Measurements from ENCODE around the gene PDSS2.
"Not testable (repeated sequence)": the region's sequence is repeated elsewhere in the genome, so short reads cannot be mapped to it uniquely, and the experiment has no call there.

The PDSS2 gene

DNA sequence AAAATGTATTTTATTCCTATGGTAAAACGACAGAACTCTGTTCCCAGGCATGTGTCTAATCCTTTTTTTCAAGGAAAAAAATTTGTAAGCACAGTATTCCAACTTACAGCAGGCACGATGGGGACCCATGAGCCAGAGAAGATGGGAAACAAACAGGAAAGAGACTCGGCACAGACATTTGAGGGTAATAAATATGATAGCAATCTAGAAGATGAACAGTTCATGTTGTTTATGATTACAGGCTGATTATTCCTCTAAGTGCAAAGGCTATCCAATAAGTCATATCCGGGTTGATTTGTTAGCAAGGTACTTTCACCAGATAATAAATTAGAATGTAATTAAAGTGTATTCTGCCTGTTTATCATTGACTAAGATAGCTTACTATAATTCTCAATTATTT lies 43.2 kb downstream of the PDSS2 start:
- no peak for DNase-seq

GRCh38 chr6:107413966-107414645 lies 45.3 kb downstream of the PDSS2 start:
- no peak for DNase-seq

DNA sequence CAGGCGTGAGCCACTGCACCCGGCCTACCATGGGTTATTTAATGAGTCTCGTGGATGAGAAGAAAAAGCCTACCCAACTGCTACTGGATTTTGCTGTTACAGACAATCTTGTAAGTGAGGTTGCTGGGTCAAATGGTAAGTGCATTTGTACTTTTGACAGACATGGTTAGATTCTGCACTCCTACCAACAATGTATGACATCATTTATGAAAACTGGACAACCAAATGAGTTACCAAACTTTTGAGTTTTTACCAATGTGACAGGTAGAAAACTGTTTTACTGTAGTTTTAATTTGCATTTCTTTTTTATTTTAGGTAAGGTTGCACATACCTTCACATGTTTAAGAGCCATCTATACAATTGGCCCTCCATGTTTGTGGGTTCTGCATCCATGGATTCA lies 48.2 kb downstream of the PDSS2 start:
- no peak for DNase-seq

DNA sequence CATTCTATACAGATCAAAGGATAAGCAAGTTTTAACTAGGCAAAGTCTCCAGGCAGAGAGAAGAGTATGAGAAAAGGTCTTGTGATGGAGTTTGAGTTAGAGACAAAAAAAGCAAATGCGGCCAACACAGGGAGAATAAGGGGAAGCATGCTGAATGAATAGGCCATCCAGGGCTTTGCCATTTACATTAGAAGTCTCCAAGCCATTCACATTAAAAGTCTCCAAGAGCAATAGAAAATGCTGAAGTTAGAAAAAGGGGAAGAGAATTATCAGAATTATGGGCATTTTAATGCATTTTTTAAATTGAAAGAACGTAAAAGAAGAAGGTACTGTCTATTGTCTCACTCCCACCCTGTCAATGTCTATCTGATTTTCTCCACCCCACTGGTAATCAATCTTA lies 49.4 kb downstream of the PDSS2 start:
- DNase-seq, result no peak

DNA sequence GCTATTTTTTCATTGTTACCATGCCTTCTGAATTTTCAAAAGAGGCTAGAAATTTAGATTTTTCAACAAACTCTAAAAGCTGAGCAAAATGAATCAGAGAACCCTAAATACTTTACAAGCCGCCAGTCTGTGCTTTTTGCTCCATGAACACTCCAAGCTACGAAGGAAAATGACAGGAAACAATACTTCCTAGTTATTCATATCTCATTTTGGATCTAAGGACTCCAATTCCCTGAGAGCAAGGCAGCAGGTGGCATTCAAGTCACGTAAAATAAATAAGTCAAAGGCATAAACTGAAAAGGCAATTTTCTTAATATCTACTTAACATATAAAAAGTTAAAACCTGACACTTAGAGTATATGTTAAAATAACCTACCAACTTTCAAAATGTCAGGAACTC lies 50.6 kb downstream of the PDSS2 start:
- DNase-seq, result no peak

GRCh38 chr6:107405002-107405401 lies 54.4 kb downstream of the PDSS2 start:
- no peak for DNase-seq

GRCh38 chr6:107402533-107402932 lies 56.8 kb downstream of the PDSS2 start:
- no peak for DNase-seq

DNA sequence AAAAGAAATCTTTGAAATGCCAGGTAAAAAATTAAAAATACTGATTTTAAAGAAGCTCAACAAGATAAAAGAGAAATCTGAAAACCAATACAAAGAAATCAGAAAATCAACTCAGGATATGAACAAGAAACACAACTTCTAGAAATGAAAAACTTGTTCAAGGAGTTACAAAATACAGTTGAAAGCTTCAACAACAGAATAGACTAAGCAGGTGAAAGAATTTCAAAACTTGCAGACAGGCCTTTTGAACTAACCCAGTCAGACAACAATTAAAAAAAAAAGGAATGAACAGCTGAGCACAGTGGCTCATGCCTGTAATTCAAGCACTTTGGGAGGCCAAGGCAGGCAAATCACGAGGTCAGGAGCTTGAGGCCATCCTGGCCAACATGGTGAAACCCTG lies 57.8 kb downstream of the PDSS2 start:
- no peak for DNase-seq

DNA sequence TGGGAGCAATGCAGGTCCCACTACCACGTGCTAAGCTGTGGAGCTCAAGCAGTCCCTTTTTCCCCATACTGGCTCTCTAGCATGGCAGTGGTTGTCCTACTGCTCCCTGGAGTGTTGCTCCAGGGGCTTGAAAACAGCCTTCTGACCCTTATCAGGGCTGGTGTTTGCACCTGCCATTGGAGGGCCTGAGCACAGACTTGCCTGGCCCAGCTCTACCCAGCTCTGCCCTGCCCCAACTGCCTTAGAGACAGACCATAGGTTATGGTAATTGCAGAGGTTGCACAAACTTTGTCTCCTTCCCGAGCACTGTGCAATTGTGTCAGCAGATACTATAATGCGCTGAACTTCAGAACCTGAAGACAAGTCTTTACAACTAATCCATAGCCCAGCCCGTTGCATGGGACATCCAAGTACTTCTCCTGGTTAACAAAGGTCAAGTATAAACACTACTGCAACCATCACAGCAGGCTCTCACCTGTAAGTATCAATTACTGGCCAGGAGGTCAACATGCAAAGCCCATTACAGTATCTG lies 58.7 kb downstream of the PDSS2 start:
- no peak for DNase-seq

DNA sequence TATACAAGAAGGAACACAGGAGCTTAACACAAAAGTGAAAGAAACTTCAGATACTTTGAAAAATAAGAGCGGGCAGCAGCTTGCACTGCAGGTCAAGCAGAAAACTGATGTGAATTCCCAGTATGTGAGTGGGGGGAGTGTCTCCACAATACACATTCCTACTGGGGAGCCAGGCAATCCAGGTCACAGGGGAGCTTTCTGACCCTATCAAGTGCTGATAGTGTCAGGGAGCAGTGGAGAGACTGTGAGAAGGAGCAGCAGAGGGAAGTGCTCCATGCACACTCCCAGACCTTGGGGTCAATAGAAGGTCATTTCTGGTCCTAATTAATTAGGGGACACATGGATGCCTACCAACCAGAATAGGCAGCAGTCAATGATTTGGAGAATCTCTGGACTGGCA lies 59.4 kb downstream of the PDSS2 start:
- DNase-seq, result no peak

- DNase-seq, result no peak
Observed at GRCh38 chr6:107398001-107398400, 61.4 kb downstream of the PDSS2 start.

- no peak for DNase-seq
Observed at GRCh38 chr6:107396211-107396610, 63.2 kb downstream of the PDSS2 start.

DNA sequence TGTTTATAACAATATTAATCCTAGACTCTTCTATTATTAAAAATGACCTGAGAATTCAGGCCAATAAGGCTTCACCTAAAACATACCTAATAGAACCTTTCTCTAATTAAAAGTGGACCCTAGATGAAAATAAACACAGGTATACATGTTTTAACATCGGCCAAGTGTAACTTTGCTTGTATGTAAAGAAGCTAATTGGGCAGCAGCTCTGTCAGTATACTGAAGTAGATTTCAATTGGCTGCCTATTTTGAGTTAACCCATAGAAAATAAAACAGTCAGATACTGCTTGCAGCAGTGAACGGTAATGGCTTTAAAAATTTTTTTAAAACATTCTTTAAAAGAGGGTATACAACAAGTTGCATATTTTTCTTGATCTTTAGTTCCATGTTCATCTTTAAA lies 67.3 kb downstream of the PDSS2 start:
- DNase-seq, result no peak

DNA sequence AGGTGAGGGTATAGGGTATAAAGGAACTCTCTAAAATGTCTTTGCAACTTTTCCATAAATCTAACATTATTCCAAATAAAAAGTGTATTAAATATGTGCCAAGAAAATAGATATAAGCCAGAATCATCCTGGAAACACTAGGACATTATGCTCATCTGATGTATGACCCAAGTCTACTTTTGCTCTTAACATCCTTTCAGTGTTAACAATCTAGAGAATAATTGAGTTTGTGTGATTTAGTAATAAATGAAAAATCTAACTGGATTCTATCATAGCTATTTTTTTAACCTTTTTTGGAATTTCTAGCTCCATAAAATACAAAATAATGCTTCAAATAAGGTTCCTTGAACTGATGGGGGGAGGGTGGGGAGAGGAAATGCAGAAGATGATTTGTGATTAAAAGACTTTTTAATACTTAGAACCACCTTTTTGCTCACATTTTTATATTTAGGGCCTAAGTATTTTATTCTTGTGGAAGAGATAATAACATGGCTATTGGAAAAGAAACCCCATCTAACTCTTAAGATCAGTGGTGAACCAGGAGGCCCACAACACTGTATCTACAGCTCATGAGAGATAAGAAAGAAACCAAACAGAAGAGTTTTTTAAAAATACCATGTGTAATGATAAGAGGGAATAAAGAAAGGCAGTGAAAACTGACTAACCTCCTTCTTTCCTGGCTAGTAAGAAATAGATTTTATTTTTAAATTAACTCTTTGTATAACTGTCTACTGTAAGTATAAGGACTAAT lies 68.5 kb downstream of the PDSS2 start:
- DNase-seq, result no peak

DNA sequence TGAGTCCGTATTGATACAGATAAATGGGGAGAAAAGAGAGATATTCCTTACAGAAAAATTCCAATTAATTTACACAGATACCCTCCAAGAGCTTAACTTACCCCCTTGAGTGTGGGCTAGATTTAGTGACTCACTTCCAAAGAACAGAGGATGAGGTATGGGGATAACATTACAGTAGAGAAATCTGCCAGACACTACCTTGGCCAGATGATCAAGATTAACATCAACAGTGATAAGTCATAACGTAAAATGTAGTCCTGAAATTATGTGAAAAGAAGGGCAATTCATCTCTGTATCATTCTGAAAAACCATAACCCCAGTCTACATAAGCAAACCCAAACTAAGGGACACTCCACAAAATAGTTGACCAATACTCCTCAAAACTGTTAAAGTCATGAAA lies 69.3 kb downstream of the PDSS2 start:
- no peak for DNase-seq

- no peak for DNase-seq
Observed at GRCh38 chr6:107386904-107387303, 72.5 kb downstream of the PDSS2 start.

- DNase-seq, result peak; percentile 60
Observed at GRCh38 chr6:107386340-107386739, 73.0 kb downstream of the PDSS2 start.

DNA sequence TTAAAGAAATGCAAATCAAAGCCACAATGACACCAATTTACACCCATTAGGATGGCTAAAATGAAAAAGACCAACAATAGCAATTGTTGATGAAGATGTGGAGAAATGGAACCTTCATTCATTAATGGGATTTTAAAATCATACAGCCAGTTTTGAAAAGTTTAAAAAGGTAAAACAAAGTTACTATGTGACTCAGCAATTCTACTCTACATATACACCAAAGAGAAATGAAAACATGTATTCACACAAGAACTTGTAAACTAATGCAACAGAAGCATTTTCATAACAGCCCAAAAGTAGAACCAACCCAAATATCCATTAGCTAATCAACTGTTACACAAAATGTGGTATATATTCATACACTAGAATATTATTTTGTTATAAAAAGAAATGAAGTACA lies 75.7 kb downstream of the PDSS2 start:
- DNase-seq, result no peak

DNA sequence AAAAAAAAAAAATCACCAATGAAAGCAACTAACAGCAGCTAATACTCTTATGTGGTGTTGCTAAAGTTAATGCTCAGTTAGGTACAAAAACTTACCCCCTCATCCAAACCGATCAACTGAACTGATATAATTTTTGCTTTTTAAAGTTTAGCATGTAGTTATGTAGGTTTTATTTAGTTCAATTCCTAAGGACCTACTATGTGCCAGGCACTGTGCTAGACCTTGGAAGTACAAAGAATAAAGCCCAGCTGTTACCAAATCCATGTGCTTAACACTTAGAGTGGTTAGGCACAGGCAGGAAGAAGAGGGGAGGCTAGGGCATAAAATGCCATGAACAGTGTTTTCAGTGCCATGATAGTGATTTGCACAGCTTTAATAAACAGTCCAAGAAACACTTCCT lies 85.1 kb downstream of the PDSS2 start:
- DNase-seq, result no peak

GRCh38 chr6:107369493-107369892 lies 89.9 kb downstream of the PDSS2 start:
- DNase-seq, result no peak

DNA sequence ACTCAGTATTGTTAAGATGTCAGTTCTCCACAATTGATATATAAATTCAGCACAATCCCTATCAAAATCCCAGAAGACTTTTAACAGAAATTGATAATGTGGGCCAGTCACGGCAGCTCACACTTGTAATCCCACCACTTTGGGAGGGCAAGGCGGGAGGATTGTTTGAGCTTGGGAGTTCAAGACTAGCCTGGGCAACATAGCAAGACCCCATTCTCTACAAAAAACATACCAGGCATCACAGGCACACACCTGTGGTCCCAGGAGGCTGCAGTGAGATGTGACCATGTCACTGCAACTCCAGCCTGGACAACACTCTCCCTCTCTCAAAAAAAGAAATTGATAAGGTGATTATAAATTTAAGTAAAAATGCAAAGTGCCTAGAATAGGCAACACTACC lies 90.9 kb downstream of the PDSS2 start:
- no peak for DNase-seq

- not testable (repeated sequence) for DNase-seq
Observed at GRCh38 chr6:107364173-107364572, 95.2 kb downstream of the PDSS2 start.

DNA sequence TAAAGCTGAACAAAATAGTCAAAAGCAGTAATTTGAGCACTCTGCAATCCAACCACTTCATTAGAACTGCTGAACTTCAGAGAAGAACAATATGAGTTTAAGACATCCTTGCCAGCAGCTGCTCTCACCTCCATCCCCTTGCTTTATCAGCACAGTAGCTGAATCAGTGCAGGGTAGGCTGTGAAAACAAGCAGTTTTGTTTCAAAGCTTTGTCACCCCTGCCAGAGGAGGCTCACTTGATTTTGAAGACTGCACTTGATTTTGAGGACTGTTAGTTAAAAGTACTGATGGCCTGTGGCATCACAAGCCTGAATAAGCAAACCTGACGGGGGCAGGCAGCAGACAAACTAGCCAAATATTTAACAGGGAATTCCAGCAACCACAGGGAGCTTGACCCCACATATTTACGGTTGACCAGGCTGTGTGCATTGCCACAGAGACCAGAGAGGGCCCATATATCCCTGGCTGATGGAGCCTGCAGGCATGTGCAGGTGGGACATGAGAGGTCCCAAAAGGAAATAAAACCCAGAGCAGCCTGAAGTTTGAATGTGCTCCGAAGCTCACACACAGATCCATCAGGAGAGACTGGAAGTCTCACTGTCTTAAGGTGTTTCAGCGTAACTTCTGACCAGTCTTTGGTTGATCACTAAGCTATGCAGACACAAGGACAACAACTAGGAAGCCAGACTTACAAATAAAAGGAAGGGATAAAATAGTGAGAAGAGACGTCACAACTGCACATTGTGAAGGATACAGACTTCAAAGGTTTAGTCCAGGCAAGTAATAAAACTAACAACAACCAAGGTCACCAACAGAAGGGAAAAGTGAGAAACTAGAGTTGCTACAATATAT lies 97.4 kb downstream of the PDSS2 start:
- peak; percentile 89 for DNase-seq

DNA sequence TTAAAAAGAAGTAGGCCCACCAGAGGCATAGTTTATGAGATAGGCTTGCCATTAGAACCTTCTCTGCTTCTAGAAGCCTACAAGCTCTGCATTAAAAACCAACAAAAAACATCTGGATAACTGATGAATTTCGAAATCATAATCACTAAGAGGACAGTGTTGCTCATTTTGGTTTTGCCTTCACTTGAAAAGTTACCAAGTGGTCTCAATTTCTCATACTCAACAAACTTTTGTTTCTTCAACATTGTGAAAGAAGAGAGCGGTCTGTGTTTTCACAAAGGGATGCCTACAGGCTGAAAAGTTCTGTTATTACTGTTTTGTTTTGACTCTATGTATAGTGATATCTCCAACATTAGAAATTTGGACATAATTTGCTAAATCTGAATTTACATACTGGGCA lies 98.9 kb downstream of the PDSS2 start:
- no peak for DNase-seq
